Hematopoietic multipotent progenitor cell treated with erythropoietin and hydrocortisone succinate and interleukin-3 and kit ligand, for 4 days (in vitro differentiated cells): ENCODE results near the gene PIRT.
"Not testable (repeated sequence)": the region's sequence is repeated elsewhere in the genome, so short reads cannot be mapped to it uniquely, and the experiment has no call there.

ENCODE experiments used
- DNase-seq: peaks from one replicate; pipeline ENCODE4 v3.0.0-alpha.2; 2015

Gene PIRT

GRCh38 chr17:10837921-10838320, at the start of gene PIRT:
PIRT (minus strand) TSS chr17:10838087; CDS start chr17:10825645, 12,442 bp downstream.
- no peak for DNase-seq

DNA sequence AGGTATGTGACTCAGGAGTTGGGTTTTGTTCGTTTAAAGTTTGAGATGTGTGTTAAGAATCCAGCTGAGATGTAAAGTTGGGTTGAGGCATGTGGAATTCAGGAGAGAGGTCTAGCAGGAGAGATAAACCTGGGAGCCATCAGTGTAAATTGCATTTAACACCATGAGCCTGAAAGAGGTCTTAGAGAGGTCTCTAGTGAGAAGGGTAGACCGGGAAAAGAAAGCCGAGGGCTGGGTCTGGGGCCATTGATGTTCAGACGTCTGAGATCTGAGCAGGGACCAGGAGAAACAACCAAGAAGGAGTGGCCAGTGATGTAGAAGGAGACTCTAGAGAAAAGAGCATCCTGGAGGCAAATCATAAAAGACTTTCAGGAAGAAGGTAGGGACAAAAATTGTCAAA, 44.1 kb upstream of the PIRT start:
- DNase-seq = no peak

GRCh38 chr17:10879190-10879836, 41.4 kb upstream of the PIRT start:
- DNase-seq = peak; percentile 46

GRCh38 chr17:10875984-10876555, 38.2 kb upstream of the PIRT start:
- DNase-seq = peak; percentile 53

GRCh38 chr17:10875430-10875851, 37.6 kb upstream of the PIRT start:
- DNase-seq = peak; percentile 66

DNA sequence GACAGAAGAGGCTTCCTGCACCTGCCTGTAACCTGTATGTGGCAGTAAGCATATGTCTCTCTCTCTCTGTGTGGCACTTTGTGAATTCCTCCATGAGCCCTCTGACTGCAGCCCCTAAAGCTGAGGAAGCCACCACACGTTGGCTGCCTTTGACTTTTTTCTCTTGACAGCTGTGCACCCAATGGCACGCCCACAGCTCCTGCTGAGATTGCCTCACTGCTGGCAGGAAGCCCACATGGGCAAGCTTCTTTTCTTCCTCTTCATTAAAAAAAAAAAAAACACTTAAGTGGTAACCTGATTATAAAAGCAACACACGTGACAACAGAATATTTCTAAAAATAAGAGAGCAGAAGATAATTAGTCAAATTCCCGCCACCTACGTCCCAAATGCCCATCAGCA, 34.0 kb upstream of the PIRT start:
- peak; percentile 41 for DNase-seq

- no peak for DNase-seq
Measured at GRCh38 chr17:10870336-10871050, 32.6 kb upstream of the PIRT start.

DNA sequence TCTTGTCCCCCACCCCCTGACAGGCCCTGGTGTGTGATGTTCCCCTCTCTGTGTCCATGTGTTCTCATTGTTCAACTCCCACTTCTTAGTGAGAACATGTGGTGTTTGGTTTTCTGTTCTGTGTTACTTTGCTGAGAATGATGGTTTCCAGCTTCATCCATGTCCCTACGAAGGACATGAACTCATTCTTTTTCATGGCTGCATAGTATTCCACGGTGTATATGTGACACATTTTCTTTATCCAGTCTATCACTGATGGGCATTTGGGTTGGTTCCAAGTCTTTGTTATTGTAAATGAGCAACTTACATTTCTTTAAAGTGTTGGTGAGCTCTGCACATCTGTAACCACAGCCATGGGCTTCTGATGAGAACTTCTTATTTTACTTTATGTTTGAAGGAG, 30.9 kb upstream of the PIRT start:
- DNase-seq = not testable (repeated sequence)

GRCh38 chr17:10859051-10859450, 21.2 kb upstream of the PIRT start:
- no peak for DNase-seq

GRCh38 chr17:10857976-10858375, 20.1 kb upstream of the PIRT start:
- no peak for DNase-seq

DNA sequence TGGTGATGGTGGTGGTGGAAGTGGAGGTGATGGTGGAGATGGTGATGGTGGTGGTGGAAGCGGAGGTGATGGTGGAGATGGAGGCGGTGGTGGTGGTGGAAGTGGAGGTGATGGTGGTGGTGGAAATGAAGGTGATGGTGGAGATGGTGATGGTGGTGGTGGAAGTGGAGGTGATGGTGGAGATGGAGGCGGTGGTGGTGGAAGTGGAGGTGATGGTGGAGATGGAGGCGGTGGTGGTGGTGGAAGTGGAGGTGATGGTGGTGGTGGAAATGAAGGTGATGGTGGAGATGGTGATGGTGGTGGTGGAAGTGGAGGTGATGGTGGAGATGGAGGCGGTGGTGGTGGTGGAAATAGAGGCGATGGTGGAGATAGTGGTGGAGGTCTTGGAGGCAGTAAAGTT, 8.7 kb upstream of the PIRT start:
- DNase-seq = not testable (repeated sequence)

DNA sequence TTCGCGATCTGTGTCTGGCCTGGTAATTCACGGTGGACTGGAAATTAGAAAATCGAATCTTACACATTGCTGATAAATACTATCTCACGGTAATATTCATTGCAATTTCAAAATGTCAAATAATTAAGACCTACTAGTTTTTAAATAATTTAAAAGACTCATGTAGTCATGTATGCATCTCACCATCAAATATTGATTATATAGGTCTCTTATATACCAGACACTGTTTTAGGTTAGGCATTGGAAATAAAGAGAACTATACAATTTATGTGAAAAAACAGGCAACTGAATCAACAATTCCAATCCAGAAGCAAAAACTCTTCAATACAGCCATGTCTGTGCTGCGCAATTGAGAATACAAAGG, 7.5 kb upstream of the PIRT start:
- DNase-seq = no peak

- peak; percentile 90 for DNase-seq
Measured at GRCh38 chr17:10844621-10845387, 6.9 kb upstream of the PIRT start.

- DNase-seq = peak; percentile 41
Measured at GRCh38 chr17:10843811-10844210, 5.9 kb upstream of the PIRT start.

DNA sequence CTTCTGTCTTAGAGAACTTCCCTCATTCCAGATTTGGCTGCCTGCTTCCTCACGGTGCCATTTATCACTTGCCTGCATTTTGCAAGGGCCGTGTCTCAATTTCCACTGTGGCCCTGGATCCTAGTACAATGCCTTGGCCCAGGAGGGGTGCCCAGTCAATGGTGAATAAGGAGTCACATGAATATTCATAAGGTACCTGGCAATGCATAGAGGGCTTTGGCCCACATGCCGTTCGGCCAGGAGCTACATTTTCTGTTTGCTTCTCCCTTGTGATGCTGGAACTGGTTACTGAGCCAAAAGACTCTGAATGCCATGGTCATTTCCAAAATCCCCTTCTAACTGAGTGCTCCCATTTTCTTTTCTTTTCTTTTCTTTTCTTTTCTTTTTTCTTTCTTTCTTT, 4.8 kb upstream of the PIRT start:
- no peak for DNase-seq

DNA sequence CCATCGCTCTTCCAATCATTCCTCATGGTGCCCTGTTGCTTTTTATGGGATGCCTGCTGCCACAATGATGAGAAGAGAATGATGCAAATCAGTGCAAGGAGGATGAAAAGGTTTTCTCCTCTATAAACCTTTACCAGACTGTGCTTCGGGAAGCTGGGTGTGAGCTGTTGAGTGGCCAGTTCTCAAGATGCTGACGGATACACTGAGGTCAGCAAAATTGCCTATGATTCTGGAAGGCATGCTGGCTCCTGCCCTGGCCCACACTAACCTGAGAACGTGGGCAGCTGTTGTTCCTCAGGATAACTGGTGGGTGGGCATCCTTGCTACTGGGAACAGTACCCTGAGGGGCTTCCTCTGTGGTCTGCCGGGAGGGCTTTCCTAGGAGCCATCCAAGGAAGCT, 795 bp upstream of the PIRT start:
- no peak for DNase-seq

GRCh38 chr17:10836966-10837590, 809 bp downstream of the PIRT start:
- DNase-seq = no peak

- DNase-seq = no peak
Measured at GRCh38 chr17:10836145-10836544, 1.7 kb downstream of the PIRT start.

GRCh38 chr17:10831696-10832095, 6.2 kb downstream of the PIRT start:
- DNase-seq = no peak

- DNase-seq = no peak
Measured at GRCh38 chr17:10827898-10828552, 9.9 kb downstream of the PIRT start.

GRCh38 chr17:10824874-10825273, 13.0 kb downstream of the PIRT start:
- no peak for DNase-seq

GRCh38 chr17:10821770-10822169, 16.1 kb downstream of the PIRT start:
- no peak for DNase-seq

GRCh38 chr17:10821054-10821453, 16.8 kb downstream of the PIRT start:
- no peak for DNase-seq
